Raji (cell line): ENCODE results near the gene MVK.

Source experiments
- POLR2A ChIP-seq: IDR thresholded peaks from 2 replicates; pipeline ENCODE4 v1.6.1; 2011; ENCODE audit warnings: low read depth, low read length, control low read depth; ENCODE audit not compliant: insufficient read depth

MVK gene

GRCh38 chr12:109621901-109622364 is 48.3 kb downstream of the MVK start:
- no peak for TF ChIP-seq POLR2A

- no peak for TF ChIP-seq POLR2A
Measured at GRCh38 chr12:109624467-109624866, 50.9 kb downstream of the MVK start.

GRCh38 chr12:109625131-109625559 is 51.6 kb downstream of the MVK start:
- no peak for TF ChIP-seq POLR2A

GRCh38 chr12:109625749-109626377 is 52.3 kb downstream of the MVK start:
- TF ChIP-seq POLR2A: no peak

- no peak for TF ChIP-seq POLR2A
Measured at GRCh38 chr12:109626378-109627115, 53.0 kb downstream of the MVK start.

GRCh38 chr12:109627633-109628032 is 54.0 kb downstream of the MVK start:
- TF ChIP-seq POLR2A: no peak

GRCh38 chr12:109630107-109630506 is 56.5 kb downstream of the MVK start:
- TF ChIP-seq POLR2A: no peak

GRCh38 chr12:109630815-109631214 is 57.2 kb downstream of the MVK start:
- no peak for TF ChIP-seq POLR2A

GRCh38 chr12:109631302-109631701 is 57.7 kb downstream of the MVK start:
- no peak for TF ChIP-seq POLR2A

- no peak for TF ChIP-seq POLR2A
Measured at GRCh38 chr12:109631751-109632150, 58.2 kb downstream of the MVK start.

GRCh38 chr12:109632342-109632741 is 58.7 kb downstream of the MVK start:
- TF ChIP-seq POLR2A: no peak

GRCh38 chr12:109635717-109636116 is 62.1 kb downstream of the MVK start:
- no peak for TF ChIP-seq POLR2A

GRCh38 chr12:109637348-109637747 is 63.8 kb downstream of the MVK start:
- TF ChIP-seq POLR2A: no peak

GRCh38 chr12:109637996-109638395 is 64.4 kb downstream of the MVK start:
- no peak for TF ChIP-seq POLR2A

GRCh38 chr12:109638735-109639134 is 65.1 kb downstream of the MVK start:
- TF ChIP-seq POLR2A: no peak

- TF ChIP-seq POLR2A: no peak
Measured at GRCh38 chr12:109639151-109639872, 65.7 kb downstream of the MVK start.
